Measurements from ENCODE around the gene SYNE2.

GRCh38 chr14:63848890-63849289 lies 3.9 kb upstream of the SYNE2 start:
- no peak for TF ChIP-seq CTCF (IDR thresholded peaks at IDR 0.05; ENCODE audit: control extremely low read depth in 1 of 3, insufficient read depth in 1 of 3, low read depth in 1 of 3, low read length in 3 of 3)
- TF ChIP-seq POLR2A (IDR thresholded peaks at IDR 0.05; ENCODE audit: control extremely low read depth in 1 of 2, low read depth in 2 of 2, low read length in 2 of 2): no peak
- TF ChIP-seq POLR2AphosphoS5 (IDR thresholded peaks at IDR 0.05; ENCODE audit: low read depth, low read length): no peak
- TF ChIP-seq TAF1 (IDR thresholded peaks at IDR 0.05; ENCODE audit: low read depth, low read length): no peak
- TF ChIP-seq SP1 (IDR thresholded peaks at IDR 0.05; ENCODE audit: low read depth, low read length): no peak
- TF ChIP-seq ATF3 (IDR thresholded peaks at IDR 0.05; ENCODE audit: insufficient read depth, low read depth, low read length): no peak
- TF ChIP-seq ZNF274 (IDR thresholded peaks at IDR 0.05; ENCODE audit: borderline replicate concordance, extremely low read depth, low read length): no peak
- no peak for TF ChIP-seq EP300 (IDR thresholded peaks at IDR 0.05; ENCODE audit: borderline replicate concordance in 1 of 2, low read depth in 2 of 2, low read length in 2 of 2)
- no peak for TF ChIP-seq CHD1 (IDR thresholded peaks at IDR 0.05; ENCODE audit: low read depth, low read length)
- TF ChIP-seq RAD21 (IDR thresholded peaks at IDR 0.05 in 1 of 2, conservative IDR thresholded peaks at IDR 0.05 in 1 of 2; ENCODE audit: low read depth in 2 of 2, low read length in 2 of 2): no peak

Measured in H1 (cell line).